Nephron (organoid): ENCODE measurements around the gene CIDEB.

Source experiments
- H3K27ac Mint-ChIP-seq, 3 experiments: 2 replicates each; pipeline ENCODE4 v1.8.0; 2020; ENCODE audit warnings: mixed read lengths in 3 of 3, mild to moderate bottlenecking in 2 of 3, moderate library complexity in 1 of 3
- H3K27me3 Mint-ChIP-seq: 2 replicates; pipeline ENCODE4 v1.8.0; 2021; ENCODE audit warnings: low read depth, mild to moderate bottlenecking, moderate library complexity, mixed read lengths
- H3K36me3 Mint-ChIP-seq: 2 replicates; pipeline ENCODE4 v1.8.0; 2020; ENCODE audit warnings: low read depth, mixed read lengths
- H3K4me1 Mint-ChIP-seq: 2 replicates; pipeline ENCODE4 v1.8.0; 2020; ENCODE audit warnings: mixed read lengths
- H3K4me3 Mint-ChIP-seq, 3 experiments: 2 replicates each; pipeline ENCODE4 v1.8.0; 2020; ENCODE audit warnings: mild to moderate bottlenecking in 3 of 3, mixed read lengths in 3 of 3, moderate library complexity in 2 of 3
- H3K9me3 Mint-ChIP-seq: 2 replicates; pipeline ENCODE4 v1.8.0; 2020; ENCODE audit warnings: mixed read lengths
- CTCF ChIP-seq, 3 experiments: fragments of 200-600 bp; sonication (generic); IDR thresholded peaks; one replicate each; pipeline ENCODE4 v1.5.0; 2021; ENCODE audit warnings: antibody characterized with exemption in 3 of 3; ENCODE audit not compliant: unreplicated experiment in 3 of 3

The CIDEB gene

GRCh38 chr14:24271834-24272263 lies 35.9 kb downstream of the CIDEB start:
- Mint-ChIP-seq H3K36me3 (peaks cover 5% of the 10 kb centered on the region), H3K4me1 (peaks cover 14% of the 10 kb centered on the region), H3K4me3 (peak overlapping the region; percentile 90 to 92 (median 91)), H3K27me3 (no peaks in the 10 kb centered on the region), H3K27ac (peak overlapping the region; percentile 46 to 88 (median 78)), H3K9me3 (no peaks in the 10 kb centered on the region)
- TF ChIP-seq CTCF (IDR thresholded peaks at IDR 0.05; ENCODE audit: unreplicated experiment in 3 of 3): no peak

DNA sequence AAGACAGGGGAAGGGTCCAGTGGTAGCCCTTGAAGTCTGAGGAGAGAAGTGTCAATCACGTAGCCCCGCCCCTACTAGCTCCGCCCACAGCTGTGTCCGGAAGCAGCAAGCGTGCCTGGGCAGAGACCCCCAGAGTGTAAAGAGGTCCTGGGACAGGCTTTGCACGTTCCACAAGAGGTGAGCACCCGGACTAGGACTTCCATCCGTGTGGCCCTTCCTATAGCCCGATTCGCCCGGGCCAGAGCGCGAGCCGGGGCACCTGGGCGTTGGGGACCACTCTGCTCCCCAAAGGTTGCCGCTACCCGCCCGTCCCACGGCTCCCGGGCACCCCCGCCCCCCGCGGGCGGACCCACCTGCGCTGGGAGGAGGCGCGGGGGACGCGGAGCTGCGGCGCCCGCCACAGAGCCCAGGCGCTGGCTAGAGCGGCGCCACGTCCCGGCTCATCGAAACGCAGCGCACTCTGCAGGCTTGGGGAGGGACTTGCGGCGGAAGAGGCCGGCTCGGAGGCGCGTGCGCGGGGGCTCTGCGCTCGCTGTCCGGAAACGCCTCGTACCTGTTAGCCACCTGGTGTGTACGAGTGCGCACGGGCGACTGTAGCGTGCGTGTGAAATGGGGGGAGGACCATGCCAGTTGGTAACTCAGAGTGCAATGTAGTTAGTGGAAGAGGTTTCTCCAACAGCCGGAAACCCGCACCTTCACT lies 36.5 kb downstream of the CIDEB start, which contains the start of gene RABGGTA:
Gene RABGGTA (minus strand): TSS at position 464 of the 700 bp plus-strand sequence. CDS start 482 bp downstream, outside the sequence.
- H3K27me3 Mint-ChIP-seq: no peaks in the 10 kb centered on the region
- peak within 1 kb of the TSS; percentile 46 to 97 (median 97) for H3K27ac Mint-ChIP-seq
- peaks cover 5% of the 10 kb centered on the region for H3K36me3 Mint-ChIP-seq
- peak; percentile 70 to 75 (median 71) for TF ChIP-seq CTCF (IDR thresholded peaks at IDR 0.05; ENCODE audit: unreplicated experiment in 3 of 3)
- peak within 1 kb of the TSS; percentile 90 to 96 (median 95) for H3K4me3 Mint-ChIP-seq
- H3K9me3 Mint-ChIP-seq: no peaks in the 10 kb centered on the region
- H3K4me1 Mint-ChIP-seq: peaks cover 14% of the 10 kb centered on the region

DNA sequence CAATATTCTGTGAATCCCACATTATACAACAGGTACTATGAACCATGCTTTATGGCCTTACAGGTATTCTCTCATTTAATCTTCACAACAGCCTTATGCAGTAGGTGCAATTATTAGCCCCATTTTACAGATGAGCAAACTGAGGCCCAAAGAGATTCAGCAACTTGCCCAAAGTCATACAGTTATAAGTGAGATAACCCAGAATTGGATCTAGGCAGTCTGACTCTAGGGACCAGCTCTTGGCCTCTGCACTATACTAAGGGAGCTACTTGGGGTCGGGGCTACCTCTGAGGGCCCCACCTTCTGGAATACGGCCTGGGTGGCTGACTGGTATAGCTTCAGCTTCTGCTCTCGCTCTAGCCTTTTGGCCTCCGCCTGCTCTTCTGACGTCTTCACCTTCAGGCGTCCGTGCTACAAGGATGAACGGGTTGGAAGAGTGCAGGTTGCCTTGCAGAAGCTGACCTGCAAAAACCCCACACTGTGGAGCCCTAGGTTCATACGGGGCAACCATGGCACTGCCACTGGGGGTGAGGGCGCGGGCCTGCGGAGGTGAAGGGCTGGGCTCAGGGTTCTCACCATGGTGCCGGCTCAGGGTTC lies 37.1 kb downstream of the CIDEB start:
- Mint-ChIP-seq H3K27me3 (no peaks in the 10 kb centered on the region), H3K4me1 (peaks cover 14% of the 10 kb centered on the region), H3K27ac (peak overlapping the region; percentile 46 to 97 (median 97)), H3K9me3 (no peaks in the 10 kb centered on the region), H3K4me3 (peak overlapping the region; percentile 90 to 96 (median 95)), H3K36me3 (peaks cover 5% of the 10 kb centered on the region)
- no peak for TF ChIP-seq CTCF (IDR thresholded peaks at IDR 0.05; ENCODE audit: unreplicated experiment in 3 of 3)

GRCh38 chr14:24269910-24270536 lies 37.8 kb downstream of the CIDEB start:
- H3K27ac Mint-ChIP-seq: no peak overlapping the region
- peaks cover 14% of the 10 kb centered on the region for H3K4me1 Mint-ChIP-seq
- H3K9me3 Mint-ChIP-seq: no peaks in the 10 kb centered on the region
- peaks cover 5% of the 10 kb centered on the region for H3K36me3 Mint-ChIP-seq
- H3K27me3 Mint-ChIP-seq: no peaks in the 10 kb centered on the region
- TF ChIP-seq CTCF (IDR thresholded peaks at IDR 0.05; ENCODE audit: unreplicated experiment in 3 of 3): no peak
- H3K4me3 Mint-ChIP-seq: peak overlapping the region; percentile 90 to 96 (median 95)

DNA sequence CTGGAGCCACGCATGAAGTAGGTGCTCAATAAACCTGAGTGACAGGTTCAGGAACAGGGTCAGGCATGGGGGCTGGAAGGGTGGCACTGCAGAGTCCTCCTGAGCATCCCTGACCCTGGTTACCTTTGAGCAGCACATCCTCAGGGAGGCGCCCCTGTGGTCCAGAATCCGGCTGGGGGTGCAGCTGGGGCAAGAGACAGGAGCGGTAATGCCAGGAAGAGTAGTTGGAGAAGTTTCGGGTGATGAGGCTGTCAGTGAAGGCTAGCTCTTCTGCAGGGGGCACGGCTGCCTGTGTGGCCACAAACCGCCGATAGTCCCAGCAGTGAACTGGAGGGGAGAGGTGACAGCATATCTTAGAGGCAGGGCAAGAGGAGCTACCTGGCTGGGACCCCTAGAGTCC lies 38.4 kb downstream of the CIDEB start:
- peaks cover 5% of the 10 kb centered on the region for H3K36me3 Mint-ChIP-seq
- H3K9me3 Mint-ChIP-seq: no peaks in the 10 kb centered on the region
- no peaks in the 10 kb centered on the region for H3K27me3 Mint-ChIP-seq
- no peak overlapping the region for H3K27ac Mint-ChIP-seq
- H3K4me1 Mint-ChIP-seq: peaks cover 14% of the 10 kb centered on the region
- H3K4me3 Mint-ChIP-seq: peak overlapping the region; percentile 57 to 74 (median 66)
- TF ChIP-seq CTCF (IDR thresholded peaks at IDR 0.05; ENCODE audit: unreplicated experiment in 3 of 3): no peak
